Stimulated activated CD4-positive, alpha-beta T cell treated with anti-CD3 and anti-CD28 coated beads, Interleukin-2, amount 100 ng/mL, for 24 hours (primary cell): Measurements from ENCODE around the gene ZNF148.
"Not testable (repeated sequence)": the region's sequence is repeated elsewhere in the genome, so short reads cannot be mapped to it uniquely, and the experiment has no call there.

ENCODE experiments used
- DNase-seq, 2 donors: peaks; one replicate each; pipeline ENCODE4 v3.0.0-alpha.2; 2020

Gene ZNF148

GRCh38 chr3:125367403-125368230, 7.5 kb downstream of the ZNF148 start:
- DNase-seq: no peak

GRCh38 chr3:125366132-125366531, 9.0 kb downstream of the ZNF148 start:
- DNase-seq: no peak

GRCh38 chr3:125359700-125360099, 15.4 kb downstream of the ZNF148 start:
- DNase-seq: no peak

GRCh38 chr3:125358923-125359322, 16.2 kb downstream of the ZNF148 start:
- DNase-seq: no peak

- DNase-seq: no peak
These were observed 17.3 kb downstream of the ZNF148 start for GRCh38 chr3:125357837-125358236.

GRCh38 chr3:125357032-125357658, 18.0 kb downstream of the ZNF148 start:
- peak; percentile 64 to 67 for DNase-seq

- DNase-seq: no peak
These were observed 18.7 kb downstream of the ZNF148 start for GRCh38 chr3:125356140-125357026.

GRCh38 chr3:125353659-125354058, 21.5 kb downstream of the ZNF148 start:
- DNase-seq: no peak

GRCh38 chr3:125353128-125353527, 22.0 kb downstream of the ZNF148 start:
- DNase-seq: no peak

- no peak for DNase-seq
These were observed 23.2 kb downstream of the ZNF148 start for GRCh38 chr3:125351814-125352456.

- DNase-seq: no peak
These were observed 24.0 kb downstream of the ZNF148 start for GRCh38 chr3:125351152-125351551.

GRCh38 chr3:125350597-125350996, 24.5 kb downstream of the ZNF148 start:
- DNase-seq: no peak

GRCh38 chr3:125349556-125350165, 25.5 kb downstream of the ZNF148 start:
- DNase-seq: no peak

- no peak for DNase-seq
These were observed 26.1 kb downstream of the ZNF148 start for GRCh38 chr3:125349055-125349454.

- not testable (repeated sequence) for DNase-seq
These were observed 31.8 kb downstream of the ZNF148 start for GRCh38 chr3:125343367-125343766.

- no peak for DNase-seq
These were observed 35.0 kb downstream of the ZNF148 start for GRCh38 chr3:125340121-125340520.

GRCh38 chr3:125337506-125337905, 37.6 kb downstream of the ZNF148 start:
- no peak for DNase-seq

- no peak for DNase-seq
These were observed 40.2 kb downstream of the ZNF148 start for GRCh38 chr3:125334675-125335560.

- DNase-seq: no peak
These were observed 42.6 kb downstream of the ZNF148 start for GRCh38 chr3:125332504-125332903.

- no peak for DNase-seq
These were observed 43.9 kb downstream of the ZNF148 start for GRCh38 chr3:125331243-125331642.

- no peak for DNase-seq
These were observed 48.2 kb downstream of the ZNF148 start for GRCh38 chr3:125326957-125327356.
